Renal cortical epithelial cell (primary cell): Measurements from ENCODE around the gene EXOC6. TPM values are rescaled to one million over a fixed set of nuclear protein-coding genes. Genes with fewer than 3 reads are reported as not detected.

Source experiments
- DNase-seq: peaks from one replicate; pipeline ENCODE4 v3.0.0-alpha.2; 2011; ENCODE audit warnings: low read depth
- total RNA-seq: library from RNA; depleted of rRNA; stranded (reverse); fragments of >200 nt; gene quantifications from 2 replicates; pipeline ENCODE4 v1.2.3, GENCODE V29; 2014

EXOC6 gene
- total RNA-seq, 1 donor from 2014 or later: 11.0 TPM

DNA sequence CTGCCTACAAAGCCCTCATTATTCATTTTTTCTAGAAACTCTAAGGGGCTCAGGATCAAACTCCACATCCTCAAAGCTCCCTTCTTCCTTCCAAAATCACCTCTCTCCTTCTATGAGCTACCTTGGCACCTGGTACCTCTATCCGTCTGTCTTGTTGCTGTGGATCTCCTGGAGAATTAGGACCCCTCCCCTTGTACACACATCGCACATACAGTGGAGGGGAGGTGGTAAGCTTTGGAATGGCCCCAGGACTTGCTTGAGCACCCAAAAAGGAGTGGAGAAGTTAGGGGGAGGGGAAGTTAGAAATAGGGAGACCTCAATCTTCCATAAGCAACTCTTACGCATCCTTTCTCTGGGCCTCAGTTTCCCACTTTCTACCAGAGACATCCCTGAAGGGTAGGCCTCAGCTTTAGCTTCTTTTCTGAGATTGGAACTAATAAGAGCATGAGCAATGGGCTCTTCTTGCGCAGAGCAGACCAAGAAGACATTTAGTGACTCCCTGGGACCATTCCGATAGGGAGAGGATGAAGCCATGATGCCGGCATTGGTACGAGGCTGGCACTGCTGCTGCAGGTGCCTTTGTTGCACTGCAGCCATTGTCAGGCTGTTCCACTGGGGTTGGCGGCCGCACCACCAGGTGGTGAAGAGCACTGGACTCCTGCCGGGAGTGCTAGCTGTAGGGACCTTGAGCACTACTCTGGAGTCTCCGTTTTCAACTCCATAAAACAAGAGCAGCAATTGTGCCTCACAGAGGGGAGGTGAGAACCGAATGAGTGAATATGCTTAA lies 216.7 kb downstream of the EXOC6 start:
- DNase-seq: no peak

DNA sequence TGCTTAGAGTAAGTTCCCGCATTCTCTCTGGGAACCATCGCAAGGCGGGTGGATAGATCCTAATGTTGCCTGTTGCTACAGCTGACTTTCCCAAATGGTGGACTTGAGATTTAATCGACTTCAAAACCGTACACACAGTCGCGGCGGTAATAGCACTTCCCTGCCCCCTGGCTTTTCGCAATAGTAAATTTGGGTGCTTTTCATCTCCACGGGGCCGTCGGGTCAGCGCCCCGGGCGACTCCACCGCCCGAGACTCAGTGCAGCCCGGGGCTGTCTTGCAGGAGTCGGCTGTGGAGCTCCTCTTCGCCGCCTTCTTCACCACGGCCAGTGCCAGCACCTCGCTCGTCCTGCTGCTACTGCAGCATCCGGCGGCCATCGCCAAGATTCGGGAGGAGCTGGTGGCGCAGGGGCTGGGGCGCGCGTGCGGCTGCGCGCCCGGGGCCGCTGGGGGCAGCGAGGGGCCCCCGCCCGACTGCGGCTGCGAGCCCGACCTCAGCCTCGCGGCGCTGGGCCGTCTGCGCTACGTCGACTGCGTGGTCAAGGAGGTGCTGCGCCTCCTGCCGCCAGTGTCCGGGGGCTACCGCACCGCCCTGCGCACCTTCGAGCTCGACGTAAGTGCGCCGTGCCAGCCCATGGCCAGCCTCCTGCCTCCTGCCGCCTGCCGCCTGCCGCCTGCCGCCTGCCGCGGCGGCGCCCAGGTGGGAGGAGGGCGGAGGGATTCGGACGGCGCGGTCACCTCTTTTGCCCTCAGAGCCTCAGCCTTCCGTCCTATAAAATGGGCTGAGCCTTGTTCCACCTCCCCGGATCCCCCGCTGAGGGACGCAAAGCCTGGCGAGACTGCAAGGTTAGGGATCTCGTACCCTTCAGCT lies 217.6 kb downstream of the EXOC6 start:
- no peak for DNase-seq

DNA sequence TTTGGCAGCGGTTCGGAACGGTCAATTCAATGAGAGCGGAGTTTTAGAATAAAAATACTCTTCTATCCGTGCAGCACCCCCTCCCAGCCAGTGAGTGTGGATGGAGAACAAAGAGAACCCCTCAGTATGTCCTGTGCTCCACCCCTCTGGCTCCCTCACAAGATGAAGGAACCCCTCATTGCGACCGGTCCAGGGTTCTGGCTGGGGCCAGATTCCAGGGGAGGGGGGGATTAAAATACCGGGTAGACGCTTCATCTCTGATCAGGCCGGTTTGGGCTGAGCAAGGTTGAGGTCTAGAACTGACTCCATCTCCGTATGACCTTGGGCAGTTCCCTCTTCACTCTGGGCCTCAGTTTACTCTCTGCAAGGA lies 218.2 kb downstream of the EXOC6 start:
- no peak for DNase-seq

DNA sequence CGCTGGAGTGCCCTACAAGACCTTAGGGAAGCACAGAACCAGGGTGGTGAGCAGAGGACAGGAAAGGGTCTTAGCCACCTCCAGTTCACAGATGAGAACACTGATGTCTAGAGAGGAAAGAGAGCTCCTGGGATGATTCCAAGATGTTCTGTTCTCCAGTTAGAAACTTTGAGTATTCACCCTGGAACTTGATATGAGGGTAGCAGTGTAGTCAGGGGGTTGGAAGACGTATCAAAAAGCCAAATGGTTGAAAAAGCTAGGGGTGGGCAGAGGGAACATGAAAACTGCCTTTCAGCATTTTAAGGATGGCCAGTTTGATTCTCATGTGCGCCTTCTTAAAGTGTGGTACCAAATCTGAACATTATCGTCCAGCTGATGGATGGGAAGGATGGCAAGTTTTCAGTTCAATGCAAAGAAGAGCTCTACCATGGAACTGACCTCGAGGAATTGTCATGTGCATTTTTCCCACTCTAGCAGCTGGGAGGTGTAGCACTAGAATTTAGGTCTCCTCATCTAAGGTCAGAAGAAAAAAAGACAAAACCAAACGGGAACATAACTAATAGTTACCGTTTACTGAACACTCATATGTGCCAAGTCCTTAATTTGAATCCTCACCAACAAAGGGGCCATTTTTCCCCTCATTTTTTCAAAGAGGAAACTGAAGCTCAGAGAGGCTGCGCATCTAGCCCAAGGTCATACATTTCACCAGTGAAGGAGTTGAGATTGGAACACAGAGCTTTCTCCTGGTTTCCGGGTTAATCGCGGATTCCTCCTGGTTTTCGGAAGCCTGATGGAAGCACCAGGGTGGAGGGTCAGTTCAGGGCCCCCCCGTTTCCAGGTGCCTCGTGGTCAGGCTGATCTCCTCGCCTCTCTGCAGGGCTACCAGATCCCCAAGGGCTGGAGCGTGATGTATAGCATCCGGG lies 219.4 kb downstream of the EXOC6 start:
- DNase-seq: no peak

DNA sequence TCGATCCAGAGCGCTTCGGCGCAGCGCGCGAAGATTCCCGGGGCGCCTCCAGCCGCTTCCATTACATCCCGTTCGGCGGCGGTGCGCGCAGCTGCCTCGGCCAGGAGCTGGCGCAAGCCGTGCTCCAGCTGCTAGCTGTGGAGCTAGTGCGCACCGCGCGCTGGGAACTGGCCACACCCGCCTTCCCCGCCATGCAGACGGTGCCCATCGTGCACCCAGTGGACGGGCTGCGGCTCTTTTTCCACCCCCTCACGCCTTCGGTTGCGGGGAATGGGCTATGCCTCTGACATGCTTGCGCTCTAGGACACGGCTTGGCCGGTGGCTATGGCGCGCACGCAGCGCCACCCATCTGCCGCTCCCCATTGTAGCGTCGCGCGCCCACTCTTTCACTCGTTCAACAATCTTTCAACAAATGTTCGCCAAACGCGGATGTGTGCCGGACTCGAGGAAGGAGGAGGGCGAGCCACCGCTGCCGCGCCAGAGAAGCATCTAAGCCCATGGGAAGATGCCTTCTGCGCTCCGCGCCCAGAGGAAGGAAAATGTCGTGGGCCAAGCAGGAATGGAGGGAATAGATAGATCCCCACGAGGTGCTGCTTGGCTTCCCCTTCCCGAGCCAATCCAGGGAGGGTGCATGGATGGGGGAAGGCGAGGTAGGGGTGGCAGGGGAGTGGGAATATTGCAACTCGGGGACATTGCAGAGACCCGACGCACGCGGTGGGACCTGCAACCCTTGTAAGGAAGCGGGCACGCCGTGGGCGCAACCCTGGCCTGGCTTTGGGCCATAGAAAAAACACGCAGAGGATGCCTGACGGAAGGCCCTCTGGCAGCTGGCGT lies 220.3 kb downstream of the EXOC6 start:
- DNase-seq: no peak

DNA sequence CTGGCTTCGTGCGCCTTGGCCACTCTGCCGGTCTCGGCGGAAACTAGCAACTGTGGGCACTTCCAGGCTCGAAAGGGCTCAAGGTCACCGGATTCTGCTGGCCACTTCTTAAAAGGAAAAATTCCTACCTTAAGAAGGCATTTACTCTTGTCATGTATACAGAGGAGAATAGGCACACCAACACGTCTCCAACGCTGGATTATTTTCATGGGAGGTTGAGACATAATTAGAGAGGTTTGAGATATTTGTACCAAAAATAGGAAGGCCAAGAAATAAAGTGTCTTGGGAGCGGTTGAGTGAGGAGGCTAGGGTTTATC lies 220.9 kb downstream of the EXOC6 start:
- no peak for DNase-seq

DNA sequence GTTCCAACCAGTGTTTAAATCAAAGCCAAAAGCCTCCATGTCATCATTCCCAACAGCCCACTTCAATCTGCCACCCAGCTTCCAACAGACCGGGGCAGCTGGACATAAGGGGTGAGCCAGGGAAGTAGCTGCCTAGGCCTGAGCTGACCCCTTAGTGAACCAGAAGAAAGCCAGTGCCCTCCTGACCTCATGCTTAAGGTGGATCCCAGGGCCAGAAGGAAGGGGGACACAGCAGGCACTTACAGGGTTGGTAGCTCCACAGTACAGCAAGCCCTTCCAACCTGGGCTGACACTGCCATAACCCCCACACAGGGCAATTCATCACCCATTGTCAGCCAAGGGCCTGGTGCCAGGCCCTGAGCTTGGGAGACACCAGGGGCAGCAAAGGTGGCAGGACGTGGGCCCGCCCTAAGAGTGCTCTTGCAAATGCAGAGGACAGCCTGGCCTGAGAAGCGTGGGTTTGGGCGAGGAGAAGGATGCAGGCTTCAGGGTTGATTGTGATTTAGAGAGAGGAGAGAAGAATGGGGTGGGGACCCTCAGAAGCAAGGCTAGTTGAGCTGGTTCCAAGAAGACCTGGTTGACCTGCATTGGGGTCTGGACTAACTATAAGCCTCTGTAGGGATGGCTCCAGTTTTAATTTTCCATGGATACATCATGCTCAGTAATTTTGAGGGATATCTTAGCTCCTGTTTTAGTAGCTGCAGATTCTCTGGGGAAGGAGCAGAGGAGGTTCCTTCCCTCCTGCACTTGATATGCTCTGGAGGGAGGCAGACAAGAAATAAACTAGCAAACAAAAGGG lies 222.3 kb downstream of the EXOC6 start:
- DNase-seq: no peak

DNA sequence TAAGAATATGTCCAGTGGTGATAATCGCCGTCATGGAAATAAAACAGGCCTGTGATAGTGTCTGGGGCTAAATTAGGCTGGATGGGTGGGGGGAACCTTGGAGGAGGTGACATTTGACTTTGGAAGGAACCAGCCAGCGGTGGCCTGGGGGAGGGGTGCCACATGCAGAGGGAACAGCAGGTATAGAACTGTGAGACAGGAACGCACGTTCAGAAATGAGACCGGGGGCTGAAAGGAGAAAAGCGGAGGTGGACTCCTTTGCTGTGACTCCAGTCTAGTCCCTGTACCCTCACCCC lies 222.8 kb downstream of the EXOC6 start:
- no peak for DNase-seq

DNA sequence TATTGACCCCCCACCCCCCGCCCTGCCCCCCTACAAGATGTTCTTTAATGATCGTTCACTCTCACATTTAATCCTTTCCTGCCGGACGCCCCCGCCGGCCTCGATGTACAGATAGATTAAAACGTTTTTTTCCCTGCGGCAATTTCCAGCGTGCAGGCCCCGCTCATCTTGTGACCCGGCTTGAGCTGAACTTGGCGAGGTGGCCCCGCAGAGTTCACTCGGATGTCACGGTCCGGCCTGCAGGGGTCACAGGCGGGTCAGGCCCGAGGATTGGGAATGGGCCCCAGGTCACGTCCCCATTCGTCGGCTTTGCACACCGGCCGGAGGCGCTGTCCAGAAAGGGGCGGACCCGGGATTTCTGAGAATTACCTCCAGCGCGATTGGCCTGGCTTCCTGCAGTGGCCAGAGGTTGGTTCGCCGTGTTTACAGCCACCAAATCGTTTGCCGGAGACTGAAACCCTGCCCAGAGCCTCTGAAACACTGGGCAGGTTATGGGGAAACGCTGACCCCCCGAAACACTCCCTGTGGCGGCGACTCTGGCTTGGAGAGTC lies 223.4 kb downstream of the EXOC6 start:
- DNase-seq: peak; percentile 30

DNA sequence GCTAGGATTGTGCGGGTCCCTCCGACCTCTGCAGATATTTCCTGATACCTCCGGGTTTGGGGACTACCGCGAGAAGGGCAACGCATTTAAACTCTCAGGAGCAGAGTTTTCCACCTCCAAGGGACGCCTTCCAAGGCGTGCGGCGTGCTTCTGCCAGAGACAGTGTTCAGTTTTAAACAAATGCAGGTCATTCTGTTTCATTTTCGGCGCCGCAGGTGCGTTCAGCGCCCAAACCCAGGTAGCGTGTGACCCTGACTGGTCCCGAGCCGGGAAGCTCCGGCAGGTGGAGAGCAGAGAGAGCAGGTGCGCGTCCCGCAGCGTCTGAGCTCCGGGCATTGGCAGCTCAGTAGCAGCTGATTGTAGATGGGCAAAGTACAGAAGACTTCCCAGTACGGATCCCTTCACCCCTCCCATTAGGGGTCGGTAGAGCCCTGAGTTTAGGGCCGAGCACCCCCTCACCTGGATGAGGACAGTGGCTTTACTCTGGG lies 223.9 kb downstream of the EXOC6 start:
- DNase-seq: no peak

DNA sequence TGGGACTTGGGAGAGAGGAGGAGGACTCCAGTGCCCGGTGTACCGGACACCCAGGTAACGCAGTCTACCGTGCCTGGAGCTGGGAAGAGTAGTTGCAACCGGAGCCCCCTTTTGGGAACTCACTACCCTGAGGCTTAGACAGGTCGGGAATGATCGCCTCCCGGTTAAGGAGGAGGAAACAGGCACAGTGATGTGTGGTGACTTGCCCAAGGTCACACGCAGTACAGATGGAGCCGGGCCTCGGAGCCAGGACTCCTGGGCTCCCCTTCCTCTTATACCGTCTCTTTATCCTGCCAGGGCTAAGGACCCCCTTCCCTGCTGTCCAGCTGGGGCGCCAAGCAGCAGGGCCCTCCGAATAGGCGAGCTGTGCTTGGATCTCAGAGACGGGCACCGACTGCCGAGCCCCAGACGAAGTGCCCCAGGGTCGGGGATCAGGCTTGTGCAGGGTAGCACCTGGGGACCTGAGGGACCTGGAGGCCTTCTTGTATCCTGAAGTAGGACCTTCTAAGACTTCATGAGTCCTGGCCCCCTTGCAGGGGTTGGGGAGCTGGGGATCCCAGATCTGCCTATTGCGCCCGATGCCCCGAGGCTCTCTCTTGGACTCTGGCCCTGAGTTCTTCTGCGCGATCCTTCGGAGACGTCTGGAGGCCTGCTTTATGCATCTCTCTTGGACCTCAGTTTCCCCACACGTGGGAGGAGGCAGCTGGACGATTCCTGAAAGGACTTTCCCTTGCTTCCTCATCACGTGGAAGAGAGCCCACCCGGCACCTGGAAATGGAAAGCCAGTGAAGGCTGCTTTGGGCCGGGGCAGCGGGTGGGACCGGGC lies 224.6 kb downstream of the EXOC6 start:
- no peak for DNase-seq

DNA sequence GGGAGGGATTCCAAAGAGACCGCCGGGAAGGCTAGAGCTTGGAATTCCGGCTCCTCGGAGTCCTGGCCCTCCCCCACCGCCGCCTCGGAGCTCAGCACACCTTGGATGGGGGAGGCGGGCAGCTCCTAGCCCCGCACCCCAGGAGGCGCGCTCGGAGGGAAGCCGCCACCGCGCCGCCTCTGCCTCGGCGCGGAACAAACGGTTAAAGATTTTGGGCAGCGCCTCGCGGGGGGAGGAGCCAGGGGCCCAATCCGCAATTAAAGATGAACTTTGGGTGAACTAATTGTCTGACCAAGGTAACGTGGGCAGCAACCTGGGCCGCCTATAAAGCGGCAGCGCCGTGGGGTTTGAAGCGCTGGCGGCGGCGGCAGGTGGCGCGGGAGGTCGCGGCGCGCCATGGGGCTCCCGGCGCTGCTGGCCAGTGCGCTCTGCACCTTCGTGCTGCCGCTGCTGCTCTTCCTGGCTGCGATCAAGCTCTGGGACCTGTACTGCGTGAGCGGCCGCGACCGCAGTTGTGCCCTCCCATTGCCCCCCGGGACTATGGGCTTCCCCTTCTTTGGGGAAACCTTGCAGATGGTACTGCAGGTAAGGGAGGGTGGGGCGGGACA lies 225.3 kb downstream of the EXOC6 start, which contains the start of gene CYP26A1:
CYP26A1 (plus strand) TSS at position 355 of the 608 bp plus-strand sequence; CDS start at position 397, 42 bp downstream.
- DNase-seq: no peak

DNA sequence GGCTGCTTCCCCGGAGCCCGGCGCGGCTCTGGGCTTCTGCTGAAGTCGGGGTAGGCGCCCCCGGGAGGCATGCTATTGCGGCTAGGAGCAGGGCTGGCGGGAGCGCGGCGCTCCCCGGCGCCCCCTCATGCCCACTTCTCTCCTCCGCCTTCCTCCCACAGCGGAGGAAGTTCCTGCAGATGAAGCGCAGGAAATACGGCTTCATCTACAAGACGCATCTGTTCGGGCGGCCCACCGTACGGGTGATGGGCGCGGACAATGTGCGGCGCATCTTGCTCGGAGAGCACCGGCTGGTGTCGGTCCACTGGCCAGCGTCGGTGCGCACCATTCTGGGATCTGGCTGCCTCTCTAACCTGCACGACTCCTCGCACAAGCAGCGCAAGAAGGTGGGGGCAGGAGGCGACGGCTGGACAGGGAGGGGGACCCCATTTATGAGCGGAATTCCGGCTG lies 225.9 kb downstream of the EXOC6 start:
- DNase-seq: no peak

DNA sequence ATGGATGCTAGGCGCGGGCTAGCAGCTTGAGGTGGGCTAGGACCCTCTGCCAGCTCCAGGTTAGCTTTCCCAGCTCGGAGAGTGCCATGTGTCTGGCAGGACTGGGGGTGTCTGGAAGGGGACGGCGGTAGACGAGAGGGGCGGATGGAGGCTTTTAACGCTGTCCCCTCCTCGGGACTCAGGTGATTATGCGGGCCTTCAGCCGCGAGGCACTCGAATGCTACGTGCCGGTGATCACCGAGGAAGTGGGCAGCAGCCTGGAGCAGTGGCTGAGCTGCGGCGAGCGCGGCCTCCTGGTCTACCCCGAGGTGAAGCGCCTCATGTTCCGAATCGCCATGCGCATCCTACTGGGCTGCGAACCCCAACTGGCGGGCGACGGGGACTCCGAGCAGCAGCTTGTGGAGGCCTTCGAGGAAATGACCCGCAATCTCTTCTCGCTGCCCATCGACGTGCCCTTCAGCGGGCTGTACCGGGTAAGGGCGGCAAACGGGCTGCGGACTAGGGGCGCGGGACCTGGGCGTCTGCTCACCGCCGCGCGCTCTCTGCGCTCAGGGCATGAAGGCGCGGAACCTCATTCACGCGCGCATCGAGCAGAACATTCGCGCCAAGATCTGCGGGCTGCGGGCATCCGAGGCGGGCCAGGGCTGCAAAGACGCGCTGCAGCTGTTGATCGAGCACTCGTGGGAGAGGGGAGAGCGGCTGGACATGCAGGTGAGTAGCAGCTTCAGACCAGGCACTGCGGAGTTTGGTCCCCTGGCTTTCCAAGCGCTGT lies 226.5 kb downstream of the EXOC6 start:
- no peak for DNase-seq

DNA sequence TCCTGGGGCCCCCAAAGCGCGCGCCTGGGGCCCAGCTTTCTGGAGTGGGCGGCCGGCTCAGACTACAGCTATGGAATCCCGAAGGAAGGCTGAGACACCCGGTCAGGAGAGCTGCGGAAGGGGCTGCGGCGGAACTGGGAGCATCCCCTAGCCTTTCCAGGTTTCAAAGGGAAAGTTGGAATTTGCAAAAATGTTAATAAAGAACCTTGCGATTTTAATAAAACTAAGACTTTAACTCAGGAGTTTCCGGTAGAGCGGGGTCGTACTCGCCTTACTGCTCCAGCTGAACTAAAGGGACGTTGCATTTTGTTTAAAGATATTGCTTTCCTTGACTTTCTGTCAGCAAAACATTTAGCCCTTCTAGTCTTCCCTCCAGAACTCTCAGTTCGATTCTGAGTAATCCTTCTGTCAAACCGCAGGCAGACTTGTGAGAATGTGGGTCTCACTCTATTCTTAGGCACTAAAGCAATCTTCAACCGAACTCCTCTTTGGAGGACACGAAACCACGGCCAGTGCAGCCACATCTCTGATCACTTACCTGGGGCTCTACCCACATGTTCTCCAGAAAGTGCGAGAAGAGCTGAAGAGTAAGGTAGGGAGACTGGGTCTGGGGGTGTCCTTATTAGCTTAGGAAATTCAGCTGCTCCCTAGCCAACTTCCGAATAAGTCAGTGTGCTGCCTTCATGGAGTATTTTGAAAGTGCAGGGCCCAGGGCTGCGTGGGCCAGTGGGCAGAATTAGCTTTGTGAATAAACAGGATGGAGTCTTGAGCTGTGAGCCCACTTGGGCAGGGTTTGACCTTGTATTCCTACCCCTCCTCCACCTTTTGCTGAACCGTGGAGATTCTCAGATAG lies 227.3 kb downstream of the EXOC6 start:
- DNase-seq: no peak

DNA sequence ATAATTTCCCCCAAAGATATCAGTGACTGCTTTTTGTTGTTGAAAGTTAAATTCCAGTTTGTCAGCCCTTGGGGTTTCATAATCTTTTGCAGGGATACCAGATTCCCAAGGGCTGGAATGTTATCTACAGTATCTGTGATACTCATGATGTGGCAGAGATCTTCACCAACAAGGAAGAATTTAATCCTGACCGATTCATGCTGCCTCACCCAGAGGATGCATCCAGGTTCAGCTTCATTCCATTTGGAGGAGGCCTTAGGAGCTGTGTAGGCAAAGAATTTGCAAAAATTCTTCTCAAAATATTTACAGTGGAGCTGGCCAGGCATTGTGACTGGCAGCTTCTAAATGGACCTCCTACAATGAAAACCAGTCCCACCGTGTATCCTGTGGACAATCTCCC lies 228.6 kb downstream of the EXOC6 start:
- no peak for DNase-seq

DNA sequence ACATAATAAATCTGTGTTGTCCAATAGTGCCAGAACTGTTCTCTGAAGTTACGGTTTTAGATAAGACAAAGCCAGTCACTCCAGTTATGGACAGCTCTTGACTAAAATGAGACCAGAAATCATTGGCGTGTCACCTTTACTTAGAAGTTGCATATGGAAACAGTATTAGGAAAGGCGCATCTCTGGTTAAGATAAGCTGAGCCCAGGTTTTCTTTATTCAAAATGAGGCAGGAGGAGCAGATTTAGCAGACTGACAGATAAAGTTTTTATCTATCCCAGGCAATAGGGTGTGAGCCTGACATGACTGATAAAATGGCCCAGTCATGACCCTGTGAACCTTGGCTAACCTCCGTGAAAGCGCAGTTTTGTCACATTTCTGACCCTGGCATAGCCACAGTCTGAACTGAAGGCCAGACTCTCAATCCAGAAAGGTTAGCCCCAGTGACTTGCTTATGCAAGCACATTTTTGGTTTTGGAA lies 229.6 kb downstream of the EXOC6 start:
- no peak for DNase-seq
